Vagina (tissue), 2 donors: ENCODE data around the gene MIF4GD.

Experiments
- CTCF ChIP-seq, 3 experiments: fragments of 450-650 bp in 2 of 3; fragments of 200-600 bp in 1 of 3; sonication (generic) in 1 of 3; IDR thresholded peaks; one replicate each; pipeline ENCODE4 v1.5.1; 2017 to 2019; ENCODE audit warnings: antibody characterized with exemption in 3 of 3, mild to moderate bottlenecking in 2 of 3, moderate library complexity in 2 of 3
- POLR2A ChIP-seq, 2 donors: fragments of 450-650 bp; IDR thresholded peaks; one replicate each; pipeline ENCODE4 v1.6.1; 2017; ENCODE audit warnings: antibody characterized with exemption in 2 of 2, mild to moderate bottlenecking in 2 of 2, moderate library complexity in 2 of 2

DNA sequence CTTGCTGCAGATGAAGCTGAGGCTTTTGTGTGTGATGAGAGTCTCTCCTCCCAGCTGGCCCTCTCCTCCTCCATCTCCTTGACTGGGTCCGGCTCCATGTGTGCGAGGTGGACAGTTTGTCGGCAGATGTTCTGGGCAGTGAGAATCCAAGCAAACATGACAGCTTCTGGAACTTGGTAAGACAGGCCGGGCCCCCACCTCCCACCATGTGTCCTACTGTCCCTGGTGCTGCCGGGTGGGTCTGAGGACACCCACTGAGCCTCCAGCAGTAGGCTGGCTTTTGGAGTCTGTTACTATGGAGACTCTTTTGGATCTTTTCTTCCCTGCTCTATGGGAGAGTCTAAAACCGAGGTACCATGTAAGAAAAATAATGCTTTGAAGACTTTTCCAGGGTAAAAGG lies 52.9 kb downstream of the MIF4GD start:
- TF ChIP-seq CTCF (IDR thresholded peaks at IDR 0.05): no peak
- no peak for TF ChIP-seq POLR2A (IDR thresholded peaks at IDR 0.05)
